Smooth muscle cell (in vitro differentiated cells): ENCODE measurements around the gene ZNF331. TPM values are rescaled to one million over a fixed set of nuclear protein-coding genes. Genes with fewer than 3 reads are reported as not detected.

ENCODE experiments used
- DNase-seq: peaks from one replicate; lab custom pipeline; 2025; ENCODE audit not compliant: unreplicated experiment; lab: John Stamatoyannopoulos, UW
- H2AFZ ChIP-seq: fragments of 200-600 bp; sonication (generic); 2 replicates; pipeline ENCODE4 v1.6.0; 2016; ENCODE audit warnings: antibody characterized with exemption, low read depth, mild to moderate bottlenecking
- H3F3A ChIP-seq: fragments of 200-600 bp; sonication (generic); 2 replicates; pipeline ENCODE4 v1.6.0; 2017; ENCODE audit warnings: antibody characterized with exemption, low read depth
- H3K27ac ChIP-seq: fragments of 200-600 bp; sonication (generic); 2 replicates; pipeline ENCODE4 v1.5.1; 2016; ENCODE audit warnings: low read depth, mild to moderate bottlenecking
- H3K27me3 ChIP-seq: fragments of 200-600 bp; sonication (generic); 2 replicates; pipeline ENCODE4 v1.6.1; 2016; ENCODE audit warnings: low read depth, mild to moderate bottlenecking
- H3K36me3 ChIP-seq: fragments of 200-600 bp; sonication (generic); 2 replicates; pipeline ENCODE4 v1.5.1; 2016; ENCODE audit warnings: low read depth
- H3K4me1 ChIP-seq: fragments of 200-600 bp; sonication (generic); 2 replicates; pipeline ENCODE4 v1.5.1; 2016; ENCODE audit warnings: low read depth
- H3K4me2 ChIP-seq: fragments of 200-600 bp; sonication (generic); 2 replicates; pipeline ENCODE4 v1.6.0; 2016; ENCODE audit warnings: mild to moderate bottlenecking
- H3K4me3 ChIP-seq: fragments of 200-600 bp; sonication (generic); 2 replicates; pipeline ENCODE4 v1.5.1; 2016; ENCODE audit warnings: mild to moderate bottlenecking
- H3K79me2 ChIP-seq: fragments of 200-600 bp; sonication (generic); 2 replicates; pipeline ENCODE4 v1.6.0; 2016; ENCODE audit warnings: low read depth, mild to moderate bottlenecking
- H3K9ac ChIP-seq: fragments of 200-600 bp; sonication (generic); 2 replicates; pipeline ENCODE4 v1.6.0; 2016; ENCODE audit warnings: low read depth
- H3K9me3 ChIP-seq: fragments of 200-600 bp; sonication (generic); replicated peaks from 2 replicates; pipeline ENCODE4 v1.5.1; 2016; ENCODE audit warnings: low read depth
- H4K20me1 ChIP-seq: fragments of 200-600 bp; sonication (generic); 2 replicates; pipeline ENCODE4 v1.6.0; 2016; ENCODE audit warnings: low read depth
- WGBS: methylation state at CpG from one replicate; pipeline ENCODE4 v1.1.7; 2016; ENCODE audit warnings: low lambda C conversion rate; 5-methylcytosine and 5-hydroxymethylcytosine counted together
- polyA plus RNA-seq: library from polyadenylated mRNA; unstranded; fragments of >200 nt; fragmentation: Nextera tagmentation; extraction: Ambion mirVana; gene quantifications from 2 replicates; pipeline ENCODE4 v1.2.1, GENCODE V29; 2016
- total RNA-seq: library from RNA; depleted of rRNA; stranded (reverse); fragments of >200 nt; gene quantifications from 2 replicates; pipeline ENCODE4 v1.2.3, GENCODE V29; 2014
- TF ChIP-seq, protein P1 (sequence below): fragments of 200-600 bp; sonication (generic); IDR thresholded peaks from 2 replicates; pipeline ENCODE4 v1.5.1; 2017; ENCODE audit warnings: borderline replicate concordance, mild to moderate bottlenecking, antibody characterized with exemption; ENCODE audit not compliant: insufficient read depth, poor library complexity, severe bottlenecking

ZNF331 gene
- total and polyA plus RNA-seq, 2 experiments from 2014 or later = 9.7 to 12.1 TPM

DNA sequence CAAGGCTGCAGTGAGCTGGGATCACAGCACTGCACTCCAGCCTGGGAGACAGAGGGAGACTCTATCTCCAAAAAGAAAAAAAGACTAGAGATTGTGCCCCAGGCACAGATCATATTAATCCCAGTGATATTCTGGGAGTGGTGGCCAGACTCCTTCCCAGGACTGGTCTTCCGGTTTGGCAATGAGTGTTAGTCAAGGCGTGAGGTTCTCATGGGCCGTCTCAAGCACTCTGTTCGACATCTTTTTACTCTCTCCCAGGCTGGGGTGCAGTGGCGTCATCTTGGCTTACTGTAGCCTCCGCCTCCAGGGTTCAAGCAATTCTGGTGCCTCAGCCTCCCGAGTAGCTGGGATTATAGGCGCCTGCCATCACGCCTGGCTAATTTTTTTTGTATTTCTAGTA, 88.5 kb downstream of the ZNF331 start:
- H3K9me3 ChIP-seq = no peaks in the 10 kb centered on the region
- no peak overlapping the region for H3K4me3 ChIP-seq
- H3K4me2 ChIP-seq = no peak overlapping the region
- no peak overlapping the region for H3K9ac ChIP-seq
- H2AFZ ChIP-seq = no peak overlapping the region
- H3K27ac ChIP-seq = peak overlapping the region; percentile 47
- H4K20me1 ChIP-seq = no peaks in the 10 kb centered on the region
- H3F3A ChIP-seq = peaks cover 25% of the 10 kb centered on the region
- H3K79me2 ChIP-seq = no peaks in the 10 kb centered on the region
- TF ChIP-seq, protein P1, sequence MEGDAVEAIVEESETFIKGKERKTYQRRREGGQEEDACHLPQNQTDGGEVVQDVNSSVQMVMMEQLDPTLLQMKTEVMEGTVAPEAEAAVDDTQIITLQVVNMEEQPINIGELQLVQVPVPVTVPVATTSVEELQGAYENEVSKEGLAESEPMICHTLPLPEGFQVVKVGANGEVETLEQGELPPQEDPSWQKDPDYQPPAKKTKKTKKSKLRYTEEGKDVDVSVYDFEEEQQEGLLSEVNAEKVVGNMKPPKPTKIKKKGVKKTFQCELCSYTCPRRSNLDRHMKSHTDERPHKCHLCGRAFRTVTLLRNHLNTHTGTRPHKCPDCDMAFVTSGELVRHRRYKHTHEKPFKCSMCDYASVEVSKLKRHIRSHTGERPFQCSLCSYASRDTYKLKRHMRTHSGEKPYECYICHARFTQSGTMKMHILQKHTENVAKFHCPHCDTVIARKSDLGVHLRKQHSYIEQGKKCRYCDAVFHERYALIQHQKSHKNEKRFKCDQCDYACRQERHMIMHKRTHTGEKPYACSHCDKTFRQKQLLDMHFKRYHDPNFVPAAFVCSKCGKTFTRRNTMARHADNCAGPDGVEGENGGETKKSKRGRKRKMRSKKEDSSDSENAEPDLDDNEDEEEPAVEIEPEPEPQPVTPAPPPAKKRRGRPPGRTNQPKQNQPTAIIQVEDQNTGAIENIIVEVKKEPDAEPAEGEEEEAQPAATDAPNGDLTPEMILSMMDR = no peak
- H3K4me1 ChIP-seq = no peaks in the 10 kb centered on the region
- no peak for DNase-seq
- no peaks in the 10 kb centered on the region for H3K27me3 ChIP-seq
- WGBS = 23% methylated on average over 9 of the region's 9 CpGs
- no peaks in the 10 kb centered on the region for H3K36me3 ChIP-seq

- H3F3A ChIP-seq = peaks cover 20% of the 10 kb centered on the region
- H4K20me1 ChIP-seq = no peaks in the 10 kb centered on the region
- H3K27me3 ChIP-seq = no peaks in the 10 kb centered on the region
- H3K4me2 ChIP-seq = no peak overlapping the region
- DNase-seq = no peak
- H3K4me3 ChIP-seq = no peak overlapping the region
- TF ChIP-seq, protein P1 = no peak
- H3K9me3 ChIP-seq = no peaks in the 10 kb centered on the region
- H3K9ac ChIP-seq = no peak overlapping the region
- no peak overlapping the region for H2AFZ ChIP-seq
- 13% methylated on average over 6 of the region's 6 CpGs for WGBS
- H3K27ac ChIP-seq = peak overlapping the region; percentile 47
- no peaks in the 10 kb centered on the region for H3K79me2 ChIP-seq
- H3K36me3 ChIP-seq = no peaks in the 10 kb centered on the region
- no peaks in the 10 kb centered on the region for H3K4me1 ChIP-seq
Measured at GRCh38 chr19:53626976-53627375, 89.0 kb downstream of the ZNF331 start.

Other genes starting within 250 kb of the ZNF331 start
- 9.5 and 11.2 TPM in 2 replicates for gene ZNF845, start 204.4 kb upstream of the ZNF331 start, total RNA-seq
- 2.0 and 3.1 TPM in 2 replicates for gene ZNF845, start 204.4 kb upstream of the ZNF331 start, polyA plus RNA-seq
- 10.9 and 11.7 TPM in 2 replicates for gene ZNF525, start 172.4 kb upstream of the ZNF331 start, total RNA-seq
- gene ZNF525, start 172.4 kb upstream of the ZNF331 start, polyA plus RNA-seq = 1.4 and 2.5 TPM in 2 replicates
- gene ZNF765, start 143.0 kb upstream of the ZNF331 start, total RNA-seq = 7.7 and 15.0 TPM in 2 replicates
- 3.8 and 4.3 TPM in 2 replicates for gene ZNF765, start 143.0 kb upstream of the ZNF331 start, polyA plus RNA-seq
- 14.5 and 24.1 TPM in 2 replicates for gene ZNF761, start 106.2 kb upstream of the ZNF331 start, total RNA-seq
- gene ZNF761, start 106.2 kb upstream of the ZNF331 start, polyA plus RNA-seq = 10.4 and 11.0 TPM in 2 replicates
- 5.4 and 5.9 TPM in 2 replicates for gene ZNF813, start 70.4 kb upstream of the ZNF331 start, total RNA-seq
- gene ZNF813, start 70.4 kb upstream of the ZNF331 start, polyA plus RNA-seq = 2.4 TPM in 2 replicates
- not detected in 2 replicates for gene DPRX, start 93.9 kb downstream of the ZNF331 start, total RNA-seq
- gene DPRX, start 93.9 kb downstream of the ZNF331 start, polyA plus RNA-seq = not detected in 2 replicates